GM12878 (cell line): Measurements from ENCODE around the gene SCARB1.

Experiments used
- BHLHE40 ChIP-seq, 2 experiments: fragments of 450-650 bp in 1 of 2; IDR thresholded peaks; 2 replicates each; pipeline ENCODE4 v1.6.1; 2011 to 2017; ENCODE audit warnings: low read depth in 2 of 2, borderline replicate concordance in 1 of 2, improper control_type of control experiment in 1 of 2, low read length in 1 of 2, mild to moderate bottlenecking in 1 of 2
- CTCF ChIP-seq, 3 experiments: IDR thresholded peaks in 2 of 3; conservative IDR thresholded peaks in 1 of 3; 2 replicates each; pipeline ENCODE4 v1.5.1; 2011; ENCODE audit warnings: low read depth in 3 of 3, low read length in 3 of 3, mild to moderate bottlenecking in 3 of 3, control low read depth in 2 of 3, moderate library complexity in 2 of 3, inconsistent platforms in 1 of 3, mixed read lengths in 1 of 3; ENCODE audit not compliant: control insufficient read depth in 2 of 3, insufficient read depth in 1 of 3; ENCODE audit errors: extremely low read depth in 1 of 3
- NFIC ChIP-seq: IDR thresholded peaks from 2 replicates; pipeline ENCODE4 v1.6.1; 2012; ENCODE audit warnings: low read depth, mild to moderate bottlenecking, inconsistent platforms, low read length, moderate library complexity
- NR2C2 ChIP-seq: IDR thresholded peaks from 2 replicates; pipeline ENCODE4 v1.6.1; 2011; ENCODE audit warnings: borderline replicate concordance, low read depth; ENCODE audit not compliant: control insufficient read depth, insufficient read length
- TCF7 ChIP-seq: IDR thresholded peaks from 2 replicates; pipeline ENCODE4 v1.6.1; 2014; ENCODE audit warnings: antibody characterized with exemption, borderline replicate concordance
- ZBTB11 ChIP-seq: fragments of 450-650 bp; formaldehyde crosslinking; IDR thresholded peaks from 2 replicates; pipeline ENCODE4 v1.5.0; 2022; ENCODE audit warnings: mild to moderate bottlenecking, missing genetic modification characterization

- TF ChIP-seq NR2C2 (no peak), ZBTB11 (CRISPR knock-in tag) (no peak), BHLHE40 (IDR thresholded peaks at IDR 0.05; ENCODE audit: borderline replicate concordance in 1 of 2, low read depth in 2 of 2, low read length in 1 of 2) (no peak), CTCF (IDR thresholded peaks at IDR 0.05 in 2 of 3, conservative IDR thresholded peaks at IDR 0.05 in 1 of 3; ENCODE audit: control insufficient read depth in 2 of 3, extremely low read depth in 1 of 3, insufficient read depth in 1 of 3, low read depth in 3 of 3, low read length in 3 of 3) (no peak), TCF7 (no peak), NFIC (no peak)
These were observed 50.7 kb downstream of the SCARB1 start for GRCh38 chr12:124812979-124813378.
